ELR (cell line): ENCODE results near the gene OR5AN1.
"Not testable (repeated sequence)": the region's sequence is repeated elsewhere in the genome, so short reads cannot be mapped to it uniquely, and the experiment has no call there.

ENCODE experiments used
- DNase-seq: peaks from one replicate; pipeline ENCODE4 v3.0.0-alpha.2; 2015; ENCODE audit warnings: low read depth

OR5AN1 gene, protein sequence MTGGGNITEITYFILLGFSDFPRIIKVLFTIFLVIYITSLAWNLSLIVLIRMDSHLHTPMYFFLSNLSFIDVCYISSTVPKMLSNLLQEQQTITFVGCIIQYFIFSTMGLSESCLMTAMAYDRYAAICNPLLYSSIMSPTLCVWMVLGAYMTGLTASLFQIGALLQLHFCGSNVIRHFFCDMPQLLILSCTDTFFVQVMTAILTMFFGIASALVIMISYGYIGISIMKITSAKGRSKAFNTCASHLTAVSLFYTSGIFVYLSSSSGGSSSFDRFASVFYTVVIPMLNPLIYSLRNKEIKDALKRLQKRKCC

DNA sequence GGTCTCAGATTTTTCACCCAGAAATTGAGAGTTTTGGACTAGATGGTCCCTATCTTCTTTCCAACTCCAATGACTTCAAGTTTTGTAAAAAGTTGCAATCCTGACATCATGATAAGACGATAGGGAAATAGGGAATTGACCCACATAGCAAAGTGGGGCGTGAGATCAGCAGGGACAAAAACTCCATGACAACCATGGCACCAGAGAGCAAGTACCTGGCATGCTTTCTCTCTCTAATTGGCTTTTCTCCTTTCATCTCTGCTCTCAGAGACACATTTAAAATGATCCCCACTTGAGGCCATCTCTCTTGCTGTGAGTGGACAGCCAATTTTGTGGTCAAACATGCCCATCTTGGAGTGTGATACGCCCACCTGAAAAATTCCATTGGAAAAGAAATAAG, at the start of gene OR5AN1:
Gene OR5AN1 (plus strand): TSS at position 301 of the 400 bp plus-strand sequence. CDS start 5,564 bp downstream, outside the sequence.
- no peak for DNase-seq

DNA sequence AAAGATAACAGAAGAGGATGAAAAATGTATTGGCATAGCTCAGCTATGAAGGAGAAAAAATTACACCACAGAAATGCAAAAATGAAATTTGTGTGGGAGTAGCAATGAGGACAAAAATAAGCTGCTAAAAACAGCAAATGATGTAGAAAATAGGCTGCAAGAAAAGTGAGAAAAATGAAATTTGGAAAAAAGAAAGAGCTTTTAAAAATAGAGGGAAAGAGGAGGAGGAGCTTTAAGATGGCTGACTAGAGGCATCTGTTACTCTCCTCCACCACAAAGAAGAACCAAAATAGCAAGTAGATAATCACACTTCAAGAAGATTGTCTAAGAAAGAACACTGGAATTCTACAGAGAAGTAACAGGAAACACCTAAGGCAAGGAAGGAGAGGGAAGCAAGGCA, 23.7 kb upstream of the OR5AN1 start:
- no peak for DNase-seq

DNA sequence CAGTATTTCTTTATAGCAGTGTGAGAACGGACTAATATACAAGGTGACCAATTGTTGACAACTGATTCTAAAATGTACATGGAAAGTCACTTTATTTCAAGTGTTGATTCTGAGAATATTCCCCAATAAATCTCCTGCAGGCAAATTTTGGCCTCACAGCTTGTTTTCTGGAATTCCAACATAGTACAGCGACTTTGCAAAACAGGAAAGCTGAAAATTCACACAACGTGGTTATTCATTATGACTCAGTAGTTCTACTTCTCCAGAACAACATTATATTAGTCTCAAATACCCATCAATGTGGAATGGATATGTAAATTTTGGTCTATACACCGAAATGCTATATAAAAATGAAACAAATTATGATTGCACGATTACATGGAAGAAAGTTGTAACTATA, 22.5 kb upstream of the OR5AN1 start:
- no peak for DNase-seq

- no peak for DNase-seq
These were observed 21.8 kb upstream of the OR5AN1 start for GRCh38 chr11:59336931-59337330.

DNA sequence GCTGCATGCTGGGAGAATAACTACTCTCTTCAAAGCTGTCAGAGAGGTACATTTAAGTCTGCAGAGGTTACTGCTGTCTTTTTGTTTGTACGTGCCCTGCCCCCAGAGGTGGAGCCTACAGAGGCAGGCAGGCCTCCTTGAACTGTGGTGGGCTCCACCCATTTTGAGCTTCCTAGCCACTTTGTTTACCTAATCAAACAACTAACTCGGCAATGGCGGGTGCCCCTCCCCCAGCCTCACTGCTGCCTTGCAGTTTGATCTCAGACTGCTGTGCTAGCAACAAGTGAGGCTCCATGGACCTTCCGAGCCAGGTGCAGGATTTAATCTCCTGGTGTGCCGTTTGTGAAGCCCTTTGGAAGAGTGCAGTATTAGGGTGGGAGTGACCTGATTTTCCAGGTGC, 9.0 kb upstream of the OR5AN1 start:
- not testable (repeated sequence) for DNase-seq

DNA sequence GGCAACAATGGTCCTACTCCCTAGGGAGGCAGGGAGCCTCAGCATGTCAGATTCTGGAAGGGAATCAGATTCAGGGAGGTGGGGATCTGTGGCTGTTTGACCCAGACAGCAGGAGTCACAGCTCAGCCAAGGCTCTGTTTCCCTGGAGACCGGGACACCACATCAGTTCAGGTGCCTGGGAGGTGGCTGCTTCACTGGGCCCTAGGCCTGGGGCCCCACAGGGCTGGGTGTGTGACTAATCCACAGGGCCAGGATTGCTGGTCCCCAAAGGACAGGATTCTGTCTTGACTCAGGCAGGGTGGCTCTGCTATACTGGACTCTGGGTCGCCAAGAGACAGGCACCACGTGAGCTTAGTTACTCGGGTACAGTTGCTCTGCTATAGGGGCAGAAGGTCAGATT, 3.5 kb upstream of the OR5AN1 start:
- no peak for DNase-seq

GRCh38 chr11:59356561-59356960, 2.1 kb upstream of the OR5AN1 start:
- DNase-seq, result no peak

DNA sequence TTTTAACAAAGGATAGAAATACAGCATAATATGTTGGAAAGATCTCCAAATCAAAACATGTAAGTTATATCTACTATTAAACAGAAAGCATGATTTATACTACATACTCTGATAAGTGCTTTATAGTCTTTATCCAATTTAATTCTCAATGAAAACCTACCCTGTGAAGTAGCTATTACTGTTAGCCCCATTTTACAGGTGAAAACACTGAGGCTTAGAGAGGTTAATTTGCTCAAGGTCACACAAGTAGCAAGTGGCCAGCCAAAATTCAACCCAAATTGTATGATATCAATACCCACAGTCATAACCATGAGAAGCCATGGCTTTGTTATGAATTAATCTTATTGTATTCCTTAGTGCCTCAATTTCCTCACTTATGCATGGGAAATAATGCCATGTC, 675 bp upstream of the OR5AN1 start:
- no peak for DNase-seq

- DNase-seq, result no peak
These were observed 6.7 kb downstream of the OR5AN1 start for GRCh38 chr11:59365232-59366018.

- no peak for DNase-seq
These were observed 9.7 kb downstream of the OR5AN1 start for GRCh38 chr11:59368238-59369022.

- DNase-seq, result not testable (repeated sequence)
These were observed 13.6 kb downstream of the OR5AN1 start for GRCh38 chr11:59372324-59372723.

GRCh38 chr11:59380263-59381059, 21.8 kb downstream of the OR5AN1 start:
- DNase-seq, result no peak

DNA sequence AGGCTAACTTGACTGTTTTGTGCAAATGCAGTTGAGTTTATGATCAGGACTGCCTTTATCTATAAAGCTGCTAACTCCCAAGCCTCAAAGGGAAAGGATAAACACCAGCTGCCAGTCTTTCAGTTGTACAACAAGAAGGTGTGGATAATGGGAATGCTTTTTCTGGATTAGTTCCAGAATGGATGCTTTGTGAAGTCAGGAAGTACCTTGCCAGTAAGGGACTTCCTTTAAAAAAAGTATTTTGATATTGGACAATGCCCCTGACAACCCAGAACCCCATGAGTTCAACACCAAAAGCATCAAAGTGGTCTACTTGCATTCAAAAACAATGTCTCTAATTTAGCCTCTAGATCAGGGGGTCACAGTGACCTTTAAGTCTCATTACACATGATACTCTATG, 35.5 kb downstream of the OR5AN1 start:
- DNase-seq, result no peak

DNA sequence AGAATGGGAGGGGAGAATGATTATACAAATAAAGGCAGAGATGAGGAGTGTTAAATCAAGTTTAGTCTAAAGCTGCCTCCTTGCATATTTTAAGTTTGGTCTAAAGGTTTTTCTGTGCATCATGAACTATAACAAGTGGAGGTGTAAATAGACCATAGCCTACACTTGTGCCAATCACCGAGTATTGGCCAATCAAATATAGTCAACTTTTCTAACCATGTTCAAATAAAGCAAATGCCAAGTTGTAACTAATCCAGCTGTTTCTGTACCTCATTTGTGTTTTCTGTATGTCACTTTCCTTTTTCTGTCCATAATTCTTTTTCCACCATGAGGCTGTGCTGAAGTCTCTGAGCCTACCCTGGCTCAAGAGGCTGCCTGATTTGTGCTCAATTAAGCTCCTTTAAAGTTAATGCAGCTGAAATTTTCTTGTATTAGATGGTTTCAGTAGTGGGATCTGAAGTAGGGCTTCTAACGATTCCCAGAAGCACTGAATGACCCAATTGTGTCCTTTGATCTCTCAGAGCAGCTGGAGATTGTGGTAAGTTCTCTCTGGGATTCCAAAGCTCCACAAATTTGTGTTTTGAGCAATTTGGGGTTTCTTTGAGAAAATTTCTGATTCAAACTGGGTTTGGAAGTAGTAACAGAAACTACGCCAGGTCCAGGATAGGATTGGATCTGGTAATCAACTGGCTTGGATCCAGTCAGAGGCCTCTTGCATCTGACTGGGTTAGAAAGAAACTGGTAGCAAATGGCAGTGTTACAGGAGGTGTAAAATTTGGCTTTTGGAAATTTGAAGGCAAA, 42.0 kb downstream of the OR5AN1 start:
- DNase-seq, result no peak

DNA sequence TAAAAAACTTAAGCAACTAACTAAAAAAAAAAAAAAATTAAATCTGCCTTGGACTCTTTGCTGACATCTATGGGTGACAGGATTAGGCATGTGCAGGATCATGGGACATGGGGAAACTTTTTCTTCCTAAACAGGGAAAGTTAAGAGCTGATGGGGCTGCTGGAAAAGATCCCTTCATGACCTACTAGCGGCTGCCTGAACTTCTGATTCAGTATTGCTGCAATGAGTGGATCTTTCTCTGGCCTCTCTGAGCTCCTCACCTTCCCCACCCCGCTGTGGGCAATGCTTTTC, 42.5 kb downstream of the OR5AN1 start:
- DNase-seq, result no peak

- DNase-seq, result peak; percentile 16
These were observed 44.9 kb downstream of the OR5AN1 start for GRCh38 chr11:59403546-59403945.

DNA sequence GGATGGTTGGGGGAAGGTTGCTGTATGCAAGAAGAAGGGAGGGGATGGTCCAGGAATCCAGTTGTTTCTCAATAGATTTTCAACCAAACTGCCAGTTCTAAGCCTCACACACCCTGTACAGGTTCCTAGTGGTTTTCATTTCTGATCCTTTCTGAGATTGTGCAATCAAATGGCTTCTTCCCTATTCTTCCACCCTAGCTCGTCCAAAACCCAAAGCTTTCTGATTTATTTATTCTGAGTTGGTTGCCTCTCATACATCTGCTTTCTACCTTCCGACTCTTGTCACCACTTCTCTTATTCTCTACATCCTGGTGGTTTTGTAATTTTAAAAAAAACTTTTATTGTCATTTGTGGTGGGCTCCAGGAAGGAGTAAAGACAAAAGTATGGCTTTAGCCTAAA, 55.0 kb downstream of the OR5AN1 start:
- no peak for DNase-seq

DNA sequence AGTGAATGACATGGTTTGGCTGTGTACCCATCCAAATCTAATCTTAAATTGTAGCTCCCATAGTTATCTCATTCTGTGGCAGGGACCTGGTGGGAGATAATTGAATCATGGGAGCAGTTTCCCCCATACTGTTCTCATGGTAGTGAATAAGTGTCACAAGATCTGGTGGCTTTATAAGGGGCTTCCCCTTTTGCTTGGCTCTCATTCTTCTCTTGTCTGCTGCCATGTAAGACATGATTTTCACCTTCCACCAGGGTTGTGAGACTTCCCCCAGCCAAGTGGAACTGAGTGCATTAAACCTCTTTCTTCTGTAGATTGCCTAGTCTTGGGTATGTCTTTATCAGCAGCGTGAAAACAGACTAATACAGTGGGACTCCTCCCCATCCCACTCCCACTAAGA, 56.4 kb downstream of the OR5AN1 start:
- DNase-seq, result no peak

GRCh38 chr11:59416613-59417012, 57.9 kb downstream of the OR5AN1 start:
- DNase-seq, result no peak

DNA sequence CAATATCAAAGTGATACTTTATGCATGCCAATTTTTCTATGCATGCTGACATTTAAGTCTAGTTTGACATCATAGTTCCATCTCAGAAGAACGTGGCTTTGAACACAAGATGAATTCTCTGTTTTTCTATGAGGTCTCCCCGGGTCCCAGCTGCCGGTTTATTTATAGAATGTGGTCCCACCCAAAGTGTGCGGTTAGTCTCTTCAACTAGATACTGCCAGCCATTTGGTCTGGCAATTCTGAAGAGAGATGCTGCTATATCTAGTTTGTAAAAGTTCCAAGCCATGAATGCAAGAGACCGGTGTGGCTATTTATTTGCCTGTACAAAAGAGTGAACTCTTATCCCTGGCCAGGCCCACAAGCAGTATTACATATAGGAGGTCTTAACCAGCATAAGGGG, 58.3 kb downstream of the OR5AN1 start:
- no peak for DNase-seq

DNA sequence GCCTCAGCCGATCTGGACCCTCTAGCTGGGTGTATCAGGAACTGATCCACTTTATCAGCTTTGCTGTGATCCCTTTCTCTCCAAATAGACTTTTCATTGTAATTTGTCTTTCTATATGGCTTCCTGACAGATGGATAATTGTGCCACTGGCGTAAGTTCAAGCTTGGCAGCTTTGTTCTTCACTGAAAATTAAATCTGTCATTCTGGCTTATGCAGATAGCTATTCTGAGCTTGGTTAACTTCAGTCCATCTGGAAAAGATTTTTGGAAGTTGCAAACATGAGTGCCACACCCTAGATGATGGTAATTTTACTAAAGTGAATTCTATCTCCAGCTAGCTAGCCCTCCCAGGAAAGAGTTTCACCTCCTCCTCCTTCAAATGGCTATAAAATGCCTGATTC, 59.5 kb downstream of the OR5AN1 start:
- no peak for DNase-seq
